GM19099 (cell line): ENCODE data around the gene KIAA0040.

Experiments used
- POLR2A ChIP-seq: IDR thresholded peaks from 3 replicates; pipeline ENCODE4 v1.6.1; 2011; ENCODE audit warnings: low read depth; ENCODE audit not compliant: insufficient read length; ENCODE audit errors: extremely low read depth

Gene KIAA0040

GRCh38 chr1:175192630-175193526 is at the start of gene KIAA0040:
KIAA0040 (minus strand) TSS chr1:175192776; CDS start chr1:175161013, 31,763 bp downstream.
- TF ChIP-seq POLR2A = peak; percentile 72

- no peak for TF ChIP-seq POLR2A
Observed at GRCh38 chr1:175237389-175237788, 44.8 kb upstream of the KIAA0040 start.

- no peak for TF ChIP-seq POLR2A
Observed at GRCh38 chr1:175234639-175235038, 42.1 kb upstream of the KIAA0040 start.

- TF ChIP-seq POLR2A = no peak
Observed at GRCh38 chr1:175232335-175232734, 39.8 kb upstream of the KIAA0040 start.

- TF ChIP-seq POLR2A = no peak
Observed at GRCh38 chr1:175225805-175226129, 33.2 kb upstream of the KIAA0040 start.

- no peak for TF ChIP-seq POLR2A
Observed at GRCh38 chr1:175222296-175222938, 29.8 kb upstream of the KIAA0040 start.

GRCh38 chr1:175221557-175222175 is 29.1 kb upstream of the KIAA0040 start:
- TF ChIP-seq POLR2A = no peak

GRCh38 chr1:175220853-175221556 is 28.4 kb upstream of the KIAA0040 start:
- no peak for TF ChIP-seq POLR2A

GRCh38 chr1:175219774-175220173 is 27.2 kb upstream of the KIAA0040 start:
- no peak for TF ChIP-seq POLR2A

GRCh38 chr1:175218786-175219434 is 26.3 kb upstream of the KIAA0040 start:
- TF ChIP-seq POLR2A = no peak

GRCh38 chr1:175217721-175218531 is 25.4 kb upstream of the KIAA0040 start:
- TF ChIP-seq POLR2A = no peak

GRCh38 chr1:175216444-175216843 is 23.9 kb upstream of the KIAA0040 start:
- no peak for TF ChIP-seq POLR2A

GRCh38 chr1:175211656-175212055 is 19.1 kb upstream of the KIAA0040 start:
- no peak for TF ChIP-seq POLR2A

- no peak for TF ChIP-seq POLR2A
Observed at GRCh38 chr1:175210744-175211143, 18.2 kb upstream of the KIAA0040 start.
